ENCODE measurements around the gene CAMKK2. TPM values are rescaled to one million over a fixed set of nuclear protein-coding genes. Genes with fewer than 3 reads are reported as not detected.

The CAMKK2 gene
- total and polyA plus RNA-seq, 12 donors = 7.5 to 42.9 (median 27.8) TPM

GRCh38 chr12:121330692-121331091, 34.2 kb upstream of the CAMKK2 start:
- H3K27me3 ChIP-seq = no peaks in the 10 kb centered on the region
- no peaks in the 10 kb centered on the region for H3K9me3 ChIP-seq (replicated peaks in 1 of 3)
- no peak for TF ChIP-seq POLR2A (IDR thresholded peaks at IDR 0.05)
- TF ChIP-seq CTCF (IDR thresholded peaks at IDR 0.05) = no peak
- no peaks in the 10 kb centered on the region for H3K4me1 ChIP-seq (replicated peaks in 1 of 2)
- no peak for DNase-seq
- intact Hi-C loops (cut with DNase I) = loop anchor here in 1 of 2 donors (5.0 kb wide), 1 partner anchor 112 kb away; no protein-coding TSS in a partner anchor
- H3K36me3 ChIP-seq (replicated peaks in 1 of 2) = peaks cover 0 to 92% of the 10 kb centered on the region in 2 donors
- H3K27ac ChIP-seq = no peak overlapping the region
- H3K4me3 ChIP-seq = no peak overlapping the region

- Histone ChIP-seq H3K4me3 (no peak overlapping the region), H3K27ac (no peak overlapping the region), H3K9me3 (replicated peaks in 1 of 3) (no peaks in the 10 kb centered on the region), H3K27me3 (no peaks in the 10 kb centered on the region), H3K4me1 (replicated peaks in 1 of 2) (no peaks in the 10 kb centered on the region), H3K36me3 (replicated peaks in 1 of 2) (peaks cover 0 to 92% of the 10 kb centered on the region in 2 donors)
- no peak for DNase-seq
- TF ChIP-seq CTCF (IDR thresholded peaks at IDR 0.05) = no peak
- TF ChIP-seq POLR2A (IDR thresholded peaks at IDR 0.05) = no peak
- intact Hi-C loops (cut with DNase I) = loop anchor here in 1 of 2 donors (5.0 kb wide), 1 partner anchor 112 kb away; no protein-coding TSS in a partner anchor
- 92 to 96% (median 95%) methylated on average over 4 of the region's 4 CpGs for WGBS, 4 donors
Observed at GRCh38 chr12:121330195-121330594, 33.7 kb upstream of the CAMKK2 start.

GRCh38 chr12:121328620-121329019, 32.1 kb upstream of the CAMKK2 start:
- TF ChIP-seq CTCF (IDR thresholded peaks at IDR 0.05) (no peak), POLR2A (IDR thresholded peaks at IDR 0.05) (no peak)
- H3K36me3 ChIP-seq (replicated peaks in 1 of 2) = peaks cover 0 to 86% of the 10 kb centered on the region in 2 donors

GRCh38 chr12:121326996-121327674, 30.6 kb upstream of the CAMKK2 start:
- Histone ChIP-seq H3K4me3 (no peak overlapping the region), H3K4me1 (replicated peaks in 1 of 2) (peaks cover 0 to 5% of the 10 kb centered on the region in 2 donors), H3K9me3 (replicated peaks in 1 of 3) (no peaks in the 10 kb centered on the region), H3K27me3 (no peaks in the 10 kb centered on the region), H3K27ac (no peak overlapping the region), H3K36me3 (replicated peaks in 1 of 2) (peaks cover 0 to 75% of the 10 kb centered on the region in 2 donors)
- peak in 1 of 7 donors; percentile 59 for DNase-seq
- TF ChIP-seq CTCF (IDR thresholded peaks at IDR 0.05) (no peak), POLR2A (IDR thresholded peaks at IDR 0.05) (no peak)
- intact Hi-C loops (cut with DNase I) = no loop called here
- WGBS, 4 donors = 76 to 88% (median 85%) methylated on average over 19 to 21 of the region's 21 CpGs

More at GRCh38 chr12:121328620-121329019, 32.1 kb upstream of the CAMKK2 start:
- H3K9me3 ChIP-seq (replicated peaks in 1 of 3) = no peaks in the 10 kb centered on the region
- H3K4me1 ChIP-seq (replicated peaks in 1 of 2) = peaks cover 0 to 5% of the 10 kb centered on the region in 2 donors
- H3K27me3 ChIP-seq = no peaks in the 10 kb centered on the region
- no peak overlapping the region for H3K27ac ChIP-seq
- no peak for DNase-seq
- WGBS, 4 donors = 88 to 96% (median 92%) methylated on average over 4 of the region's 4 CpGs
- no peak overlapping the region for H3K4me3 ChIP-seq
- intact Hi-C loops (cut with DNase I) = no loop called here
